Stimulated activated CD8-positive, alpha-beta memory T cell treated with anti-CD3 and anti-CD28 coated beads, Interleukin-7, amount 100 ng/mL, for 48 hours (primary cell): ENCODE results near the gene NGDN.

Experiments
- DNase-seq, 2 donors: peaks; one replicate each; pipeline ENCODE4 v3.0.0-alpha.2; 2020; ENCODE audit warnings: low read depth in 1 of 2; ENCODE audit errors: extremely low read depth in 1 of 2

NGDN gene

DNA sequence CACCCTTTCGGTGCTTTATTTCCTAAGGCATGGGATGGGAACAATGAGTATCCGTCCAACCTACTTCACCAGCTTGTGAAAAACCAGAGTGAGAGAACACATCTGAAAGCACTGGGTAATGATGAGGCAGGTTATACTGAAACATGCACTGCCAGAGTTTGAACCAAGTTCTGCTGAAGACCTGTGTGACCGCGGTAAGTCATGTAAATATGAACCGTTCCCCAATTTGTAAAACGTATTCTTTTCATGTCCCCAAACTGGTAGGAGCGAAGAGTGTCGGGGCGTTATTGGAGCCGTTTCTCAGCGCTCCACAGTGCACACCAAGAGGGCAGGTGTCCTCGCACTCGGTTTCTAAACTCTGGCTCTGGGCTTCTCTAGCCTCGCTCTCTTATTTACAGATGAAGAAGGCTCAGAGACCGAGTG is 788 bp upstream of the NGDN start:
- DNase-seq, result peak in 1 of 2 donors; percentile 0

DNA sequence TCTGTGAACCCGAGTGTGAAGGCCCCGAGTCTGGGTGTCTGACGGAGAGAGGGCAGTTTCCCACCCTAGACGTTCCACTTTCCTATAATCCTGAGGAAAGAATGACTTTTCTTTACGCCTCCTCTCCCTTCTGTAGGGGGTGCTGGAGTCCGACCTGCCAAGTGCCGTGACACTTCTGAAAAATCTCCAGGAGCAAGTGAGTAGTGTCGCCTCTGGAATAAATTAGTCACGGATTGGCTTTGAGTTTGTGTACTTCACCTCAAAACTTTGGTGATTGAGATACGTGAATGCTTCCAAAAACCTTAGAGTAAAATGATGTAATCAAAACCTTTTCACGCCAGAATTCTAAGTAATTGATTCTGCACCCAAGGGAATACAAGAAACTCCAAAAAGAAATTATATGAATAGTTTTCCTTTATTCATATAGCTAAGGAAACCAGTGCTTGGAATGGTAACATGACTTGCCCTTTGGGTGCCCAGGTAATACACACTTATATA is 452 bp downstream of the NGDN start:
- DNase-seq, result peak in 1 of 2 donors; percentile 1

DNA sequence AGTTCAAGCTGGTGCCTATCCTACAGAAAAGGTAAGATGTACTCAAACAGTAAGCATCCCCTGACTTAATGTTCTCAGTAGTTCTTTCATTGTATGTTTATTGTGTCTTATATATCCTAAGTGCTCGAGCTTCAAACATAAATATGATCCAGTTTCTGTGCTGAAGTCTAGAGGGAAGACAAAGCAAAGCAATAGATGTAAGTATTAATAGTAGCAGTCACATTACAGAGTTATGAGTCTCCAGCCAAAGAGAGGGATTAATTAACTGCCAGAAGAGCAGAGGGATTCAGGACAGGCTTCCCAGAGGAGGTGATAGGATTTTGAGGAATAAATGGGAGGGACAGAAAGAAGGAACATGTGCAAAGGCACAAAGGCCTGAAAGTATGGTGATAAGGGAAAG is 1.4 kb downstream of the NGDN start:
- DNase-seq, result no peak

DNA sequence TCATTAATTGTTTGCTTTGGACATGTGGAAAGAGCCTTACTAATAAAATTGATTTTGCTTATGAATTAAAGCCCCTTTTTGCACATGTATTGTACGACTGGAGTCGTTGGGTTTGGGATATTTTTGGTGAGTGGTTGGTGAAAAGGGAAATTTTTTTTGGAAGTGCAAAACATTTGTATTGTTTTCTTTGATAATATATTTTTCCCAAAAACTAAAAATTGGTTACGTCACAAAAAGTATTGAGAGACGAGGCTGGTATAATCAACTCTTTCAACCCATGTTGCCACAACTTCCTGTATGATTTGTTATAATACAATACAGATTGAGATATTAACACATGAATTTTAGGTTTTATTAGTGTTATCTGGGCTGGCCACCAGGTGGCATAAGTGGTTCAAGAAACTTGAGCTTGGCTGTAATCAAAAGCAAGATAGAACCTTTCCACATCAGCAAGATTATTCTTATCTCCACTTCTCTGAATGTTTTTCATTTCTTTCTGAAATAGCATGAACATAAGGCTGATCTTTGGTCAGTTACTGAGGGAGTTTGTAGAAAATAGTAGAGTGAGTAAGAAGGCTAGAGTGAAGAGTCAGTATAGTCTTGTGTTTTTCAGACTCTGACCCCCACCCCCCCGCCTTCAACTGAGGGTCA is 8.7 kb downstream of the NGDN start:
- DNase-seq, result peak; percentile 5 to 14

DNA sequence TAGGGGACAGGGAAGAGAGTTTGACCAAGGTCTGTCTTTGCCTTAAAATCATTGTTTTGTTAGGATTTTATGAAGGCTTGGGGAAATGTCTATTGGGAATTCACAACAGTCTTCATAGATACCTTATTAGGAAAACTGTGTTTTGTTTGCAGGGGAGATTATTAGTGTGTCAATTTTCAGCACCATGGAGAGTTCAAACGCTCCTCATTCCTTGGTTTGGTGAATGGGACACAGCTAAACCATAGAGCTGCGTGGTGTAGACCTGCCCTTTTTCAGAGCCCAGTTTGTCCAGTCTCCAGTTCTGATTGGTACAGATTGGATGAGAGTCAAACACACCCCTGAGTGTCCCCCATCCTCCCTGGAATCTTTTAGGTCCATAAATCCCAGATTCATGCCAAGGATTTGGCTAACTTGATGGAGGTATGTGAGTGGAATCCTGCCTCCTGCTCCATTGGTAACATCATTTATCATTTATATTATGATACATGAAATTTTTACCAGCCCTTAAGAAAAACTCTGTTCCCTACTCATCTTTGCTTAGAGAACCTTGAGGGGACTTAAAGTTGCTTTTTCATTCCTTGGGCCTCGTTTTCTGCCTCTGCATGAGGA is 12.0 kb downstream of the NGDN start:
- DNase-seq, result no peak

DNA sequence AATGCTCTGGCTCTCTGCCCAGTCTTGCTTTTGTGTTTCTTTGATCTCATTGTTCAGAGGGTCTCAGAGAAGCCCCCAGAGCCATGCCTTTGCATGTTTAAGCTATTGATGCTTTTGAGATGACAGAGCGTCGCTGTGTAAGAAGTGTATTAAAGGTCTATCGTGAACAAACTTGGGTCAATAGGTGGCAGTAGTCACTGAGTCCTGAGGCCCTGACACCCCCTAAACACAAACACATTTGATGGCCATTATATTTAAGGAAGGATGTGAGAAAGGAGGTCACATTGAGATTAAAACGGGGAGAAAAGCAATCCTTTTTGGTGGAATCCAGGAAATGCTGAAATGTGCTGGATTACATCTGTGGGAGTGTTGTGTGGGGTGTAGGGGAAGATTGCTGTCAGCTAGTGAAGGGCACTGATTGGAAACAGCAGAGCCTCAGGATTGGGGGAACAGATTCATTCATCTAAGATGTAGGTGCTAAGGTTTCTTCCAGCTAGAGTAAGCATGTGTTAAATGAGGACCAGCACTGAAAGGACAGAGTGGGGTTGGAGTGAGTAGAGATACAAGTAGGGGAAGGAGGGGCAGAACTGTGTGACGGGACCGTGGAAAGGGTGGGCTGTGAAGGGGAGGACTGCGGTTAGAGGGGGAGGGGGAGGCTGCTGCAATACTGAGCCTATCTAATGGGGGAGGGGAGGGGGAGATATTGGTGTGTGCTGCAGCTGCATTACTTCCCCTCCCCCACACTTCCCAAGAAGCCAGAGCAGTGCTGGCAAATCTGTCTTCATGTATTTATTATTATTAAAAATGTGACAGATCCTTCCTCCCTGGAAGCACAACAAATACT is 12.7 kb downstream of the NGDN start:
- no peak for DNase-seq

DNA sequence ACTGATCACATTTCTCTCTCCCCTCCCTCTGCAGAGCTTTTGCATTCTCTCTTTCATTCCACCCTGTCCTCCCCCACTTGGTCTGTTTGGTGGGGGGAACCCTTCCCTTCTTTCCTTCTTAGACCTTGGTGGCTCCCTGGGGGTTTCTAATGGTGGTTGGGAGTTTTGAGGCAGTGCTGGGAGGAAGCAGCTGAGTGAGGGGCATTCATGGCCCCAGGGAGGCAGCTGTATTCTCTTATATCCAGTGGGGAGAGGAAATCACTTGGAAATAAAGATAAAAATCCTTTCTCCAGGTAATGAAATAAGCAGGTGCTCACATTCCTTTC is 13.3 kb downstream of the NGDN start:
- no peak for DNase-seq

DNA sequence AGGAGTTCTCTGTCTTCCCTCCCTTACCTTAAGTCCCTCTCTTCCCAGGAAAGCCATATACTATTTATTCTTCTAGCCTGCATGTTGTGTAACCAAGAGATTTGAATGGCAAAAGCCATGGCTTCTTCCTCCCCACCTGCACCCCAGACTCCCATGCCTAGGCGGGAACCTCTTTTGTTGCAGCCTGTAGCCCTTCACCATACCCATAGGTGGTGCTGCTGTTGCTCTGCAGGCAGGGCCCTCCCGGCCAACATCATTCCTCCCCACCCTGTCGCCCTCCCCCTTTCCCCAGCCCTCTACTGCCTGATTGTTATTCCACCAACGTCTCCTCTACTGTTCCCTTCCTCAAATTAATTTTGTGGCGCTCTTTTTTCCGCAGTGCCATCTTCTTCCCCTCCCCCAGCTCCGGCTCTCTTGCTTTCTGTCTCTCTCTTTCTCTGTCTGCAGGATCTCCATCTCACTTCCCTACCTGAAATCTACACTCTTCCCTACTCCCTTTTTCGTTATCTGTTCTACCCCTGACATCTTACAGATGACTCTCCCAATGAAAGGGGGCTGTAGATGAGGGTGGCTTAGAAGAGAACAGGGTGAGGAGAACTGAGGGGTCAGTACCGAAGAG is 13.8 kb downstream of the NGDN start:
- DNase-seq, result peak in 1 of 2 donors; percentile 1

DNA sequence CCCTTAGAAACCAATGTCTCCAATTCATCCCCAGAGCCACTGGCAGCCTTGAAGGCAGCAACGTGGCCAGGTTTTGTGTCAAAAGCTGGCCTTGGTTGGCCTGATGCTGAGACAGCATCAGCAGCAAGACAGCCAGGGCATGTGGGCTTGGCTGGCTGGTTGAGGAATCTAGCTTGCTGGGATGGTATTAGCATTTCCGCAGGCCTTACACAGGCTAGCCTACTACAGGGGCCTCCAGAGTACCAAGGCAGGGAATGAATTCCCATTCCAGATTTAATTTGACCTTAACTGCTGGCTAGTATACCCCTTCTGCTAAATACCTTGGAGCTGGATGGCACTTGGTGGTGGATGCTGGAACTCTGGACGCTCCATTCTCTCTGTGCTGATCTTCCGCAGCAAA is 15.8 kb downstream of the NGDN start:
- no peak for DNase-seq

DNA sequence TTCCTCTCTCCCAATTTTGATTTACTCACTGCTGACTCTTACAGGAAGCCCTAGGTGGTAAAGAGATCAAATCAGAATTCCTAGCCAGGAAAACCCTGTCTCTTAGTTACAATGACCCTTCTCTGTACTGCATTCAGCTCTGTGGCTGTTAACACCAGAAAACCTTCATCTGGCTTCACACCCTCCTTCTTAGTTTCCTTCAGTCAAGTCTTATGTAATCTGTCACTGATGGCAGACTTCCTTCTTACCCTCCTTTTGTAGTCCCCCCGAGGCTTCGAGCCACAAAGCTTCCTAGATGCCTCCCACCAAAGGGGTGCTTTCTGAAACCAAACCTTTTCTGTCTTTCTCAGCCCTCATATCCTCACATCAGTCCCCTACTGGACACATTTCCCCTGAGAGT is 16.5 kb downstream of the NGDN start:
- no peak for DNase-seq

DNA sequence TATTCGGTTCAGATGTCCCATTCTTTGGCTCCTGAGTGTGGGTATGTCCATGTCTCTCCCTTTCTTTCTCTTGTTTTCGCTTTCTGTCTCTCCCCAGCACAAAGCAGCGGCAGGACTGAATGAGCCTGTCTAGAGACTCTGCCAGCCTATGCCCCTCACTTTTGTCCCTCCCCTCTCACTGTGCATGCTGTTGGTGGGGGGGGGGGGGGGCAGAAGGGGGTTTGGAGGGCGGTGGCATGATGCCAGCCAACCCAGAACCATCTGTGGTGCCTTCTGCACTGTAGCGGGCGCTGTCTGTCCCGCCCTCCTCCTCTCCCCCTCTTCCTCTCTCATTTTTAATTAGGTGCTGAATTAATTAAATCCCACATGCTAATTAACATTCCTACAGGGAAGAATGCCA is 17.7 kb downstream of the NGDN start:
- DNase-seq, result no peak

DNA sequence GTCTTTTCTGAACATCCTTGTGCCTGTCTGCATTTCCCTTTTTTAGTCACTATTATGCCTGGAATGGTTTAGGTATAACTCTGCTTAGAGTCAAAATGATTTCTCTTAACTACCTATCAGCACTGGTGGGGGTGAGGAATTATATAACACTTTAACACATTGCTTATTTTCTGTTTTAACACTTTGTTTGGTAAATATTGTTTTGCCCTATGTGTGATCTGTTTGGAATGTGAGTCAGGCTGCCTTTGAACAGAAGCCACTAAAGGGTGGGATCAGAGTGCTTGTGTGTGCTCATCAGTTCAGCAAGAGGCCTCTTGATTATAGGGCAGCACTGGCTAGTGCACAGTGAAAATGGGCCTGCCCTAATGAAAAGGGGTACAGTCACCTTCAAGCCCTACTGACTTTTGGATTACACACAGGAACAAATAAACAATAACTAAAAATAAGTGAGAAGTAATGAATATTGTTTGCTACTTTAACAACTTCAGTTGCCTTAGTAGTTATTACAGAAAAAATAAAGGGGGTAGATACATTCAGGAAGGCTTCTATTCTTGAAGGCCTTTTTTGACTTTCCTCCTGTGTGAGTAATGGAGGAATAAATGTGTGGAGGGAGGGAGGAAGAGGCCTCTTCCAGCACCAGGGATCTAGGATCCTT is 23.2 kb downstream of the NGDN start:
- no peak for DNase-seq

DNA sequence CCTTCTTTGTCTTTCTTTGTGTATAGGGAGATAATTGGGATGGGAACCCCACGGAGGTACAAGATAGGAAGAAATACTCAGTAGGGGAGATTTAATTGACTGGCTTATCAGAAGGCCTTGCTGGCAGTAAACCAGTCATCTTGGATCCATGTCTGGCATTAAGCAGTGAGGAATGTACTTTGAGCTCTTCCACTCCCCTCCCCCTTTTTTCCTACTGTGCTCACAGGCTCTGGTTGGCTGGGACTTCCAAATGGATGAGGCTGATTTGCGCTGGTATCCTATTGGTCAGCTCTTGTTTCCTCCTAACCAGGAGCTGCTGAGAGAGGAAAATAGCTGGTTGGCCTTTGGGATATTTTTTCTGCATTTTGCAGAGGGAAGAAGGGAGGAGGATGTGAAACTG is 24.7 kb downstream of the NGDN start:
- DNase-seq, result no peak

DNA sequence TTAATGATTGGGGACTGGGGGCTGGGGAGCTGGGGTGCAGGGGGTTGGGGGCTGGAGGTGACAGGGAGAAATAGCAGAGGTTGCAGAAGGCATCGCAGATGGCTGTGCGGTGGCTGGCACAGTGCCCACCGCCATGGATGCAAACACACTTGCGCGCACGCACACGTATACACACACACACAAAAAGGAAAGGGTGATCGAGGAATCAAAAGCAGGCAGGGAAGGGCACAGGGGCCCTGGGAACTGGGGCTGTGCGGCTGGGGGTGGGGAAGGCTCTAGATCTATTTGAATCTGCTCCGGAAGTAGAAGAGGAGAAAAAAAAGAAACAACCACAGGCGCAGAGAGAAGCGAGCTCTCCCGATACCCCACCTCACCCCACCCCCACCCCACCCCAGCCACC is 42.7 kb downstream of the NGDN start:
- DNase-seq, result no peak

DNA sequence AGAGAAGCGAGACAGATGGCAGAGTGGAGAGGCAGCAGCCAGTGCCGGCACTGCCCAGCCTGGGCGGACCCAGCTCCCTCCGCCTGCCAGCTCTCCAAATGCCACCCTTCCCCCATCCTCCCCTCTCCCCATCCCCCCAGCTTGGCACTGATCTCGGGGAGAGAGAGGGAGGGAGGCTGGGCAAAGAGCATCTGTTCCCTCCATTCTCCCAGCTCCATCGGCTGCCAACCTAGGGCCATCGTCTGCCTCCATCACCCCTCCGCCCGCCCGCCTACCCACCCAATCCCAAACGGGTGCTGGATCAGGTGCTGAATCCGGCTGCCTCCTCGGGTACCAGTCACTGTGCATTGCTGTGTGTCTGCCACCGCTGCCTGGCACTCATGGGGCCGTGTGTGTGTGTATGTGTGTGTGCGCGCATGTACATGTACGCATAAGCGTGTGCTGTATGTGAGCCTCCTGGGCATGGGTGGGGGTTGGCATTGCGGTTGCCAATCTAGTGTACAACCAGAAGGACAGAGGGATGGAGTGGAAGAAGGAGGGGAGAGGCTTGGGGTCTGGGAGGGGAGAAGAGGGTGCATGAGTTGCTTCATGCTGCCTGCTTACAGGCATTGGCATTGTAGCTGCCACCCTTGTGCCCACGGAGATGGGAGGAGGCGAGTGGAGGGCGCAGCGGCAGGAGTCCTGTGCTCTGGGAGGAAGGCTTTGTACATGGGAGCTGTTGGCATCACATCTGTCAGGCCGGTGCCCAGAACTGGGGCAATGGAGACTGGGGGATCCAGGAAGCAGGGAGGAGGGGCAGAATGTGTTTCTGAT is 43.7 kb downstream of the NGDN start:
- DNase-seq, result no peak

DNA sequence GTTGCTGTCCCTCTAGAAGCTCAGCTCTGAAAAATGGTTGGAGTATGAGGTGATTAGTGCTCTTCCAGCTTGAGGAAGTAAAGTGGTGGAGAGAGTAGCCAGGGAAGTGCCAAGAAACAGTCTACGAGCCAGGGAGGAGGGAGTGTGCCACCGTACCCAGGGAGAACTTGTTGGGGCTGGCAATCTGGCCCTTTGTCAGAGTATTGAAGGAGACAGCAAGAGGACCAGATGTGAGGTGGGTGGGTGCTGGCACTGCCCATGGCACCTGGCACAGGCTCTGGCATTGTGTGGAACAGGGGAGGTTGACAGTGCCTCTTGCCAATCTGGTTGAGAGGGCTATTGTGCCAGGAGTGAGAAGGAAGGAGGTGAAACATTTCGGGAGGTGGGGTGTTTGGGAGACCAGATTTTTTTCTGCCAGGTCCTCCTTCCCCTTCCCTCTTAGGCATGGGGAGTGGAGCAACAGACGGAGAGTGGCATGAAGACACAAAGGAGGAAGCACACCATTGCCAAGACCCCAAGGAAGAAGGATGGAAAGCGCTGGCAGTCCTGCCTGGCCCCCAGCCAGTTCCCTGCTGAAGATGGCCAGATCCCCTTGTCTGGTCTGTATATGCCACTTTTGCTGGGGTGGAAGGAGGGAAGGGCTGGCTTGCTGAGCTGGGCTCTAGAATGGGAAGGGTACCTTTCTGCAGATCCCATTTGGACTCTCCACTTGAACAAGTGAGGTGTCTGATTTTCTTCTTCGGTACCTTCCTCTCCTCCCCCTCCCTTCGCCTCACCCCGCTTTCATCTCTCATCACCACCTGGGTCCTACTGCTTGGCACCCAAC is 44.5 kb downstream of the NGDN start:
- no peak for DNase-seq

DNA sequence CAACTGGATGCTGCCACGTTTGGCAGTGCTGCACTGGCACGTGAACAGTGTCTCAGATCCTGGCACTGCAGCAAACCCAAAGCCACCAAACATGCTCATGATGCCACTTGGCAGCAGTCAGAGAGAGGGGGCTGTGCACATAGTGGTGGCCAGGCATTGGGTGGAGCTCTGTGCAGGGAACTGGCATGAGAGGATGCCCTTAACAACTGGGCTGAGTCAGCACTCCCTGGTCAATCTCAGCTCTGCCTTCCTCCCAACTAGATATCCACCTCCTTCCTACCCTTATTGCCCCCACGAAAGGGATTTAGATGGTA is 45.1 kb downstream of the NGDN start:
- DNase-seq, result no peak

DNA sequence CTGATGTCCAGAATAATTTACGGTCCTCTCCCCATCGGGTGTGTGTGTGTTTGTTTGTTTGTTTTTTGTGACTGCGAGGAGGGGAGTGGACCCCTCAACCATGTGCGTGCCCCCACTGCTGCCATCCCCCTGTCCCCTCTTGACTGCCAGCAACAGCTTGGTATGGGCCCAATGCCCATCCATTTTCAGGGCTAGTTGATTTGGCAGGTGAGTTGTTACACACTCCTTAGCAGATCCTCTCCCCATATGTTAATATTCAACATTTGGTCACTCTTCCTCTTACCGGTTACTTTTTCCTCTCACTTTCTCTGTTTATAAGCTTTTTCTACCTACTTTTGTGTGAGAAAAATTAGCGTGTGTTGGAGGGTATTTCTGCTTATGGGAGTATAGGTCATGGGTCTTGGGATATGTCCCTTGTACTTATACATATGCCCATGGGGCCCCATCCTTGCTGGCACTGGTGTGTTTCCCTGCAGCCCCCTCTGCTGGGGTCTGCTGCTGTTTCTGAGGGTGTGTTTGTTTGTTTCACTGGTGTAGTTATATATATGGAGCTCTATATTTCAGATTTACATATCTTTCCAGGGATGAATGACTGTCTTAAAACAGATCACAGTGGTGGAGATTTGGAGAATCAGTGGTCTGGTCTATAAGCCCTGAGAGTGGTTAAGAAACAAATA is 48.3 kb downstream of the NGDN start:
- no peak for DNase-seq

DNA sequence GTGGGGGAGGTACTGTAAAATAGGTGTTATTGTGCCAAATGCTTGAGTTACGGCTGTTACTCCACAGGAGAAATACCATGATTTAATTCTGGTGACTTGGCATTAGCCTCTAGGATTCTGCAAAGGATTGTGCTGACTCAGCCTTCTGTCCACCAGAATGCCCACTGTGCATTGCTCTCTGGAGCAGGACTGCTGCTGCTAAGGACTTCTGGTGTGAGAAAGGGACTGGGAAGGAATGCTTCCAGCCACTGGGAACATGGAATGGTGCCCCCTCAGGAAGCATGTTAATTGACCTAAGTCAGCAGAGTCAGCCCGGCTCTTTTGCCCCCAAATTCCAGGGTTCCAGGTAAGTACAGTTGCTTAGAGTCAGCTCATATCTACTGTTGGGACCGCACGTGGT is 49.2 kb downstream of the NGDN start:
- no peak for DNase-seq
